ENCODE data around the gene NRG3. TPM values are rescaled to one million over a fixed set of nuclear protein-coding genes. Genes with fewer than 3 reads are reported as not detected.

The NRG3 gene
- total and polyA plus RNA-seq, 12 donors = 0.03 to 0.73 (median 0.13) TPM; not detected in 5

DNA sequence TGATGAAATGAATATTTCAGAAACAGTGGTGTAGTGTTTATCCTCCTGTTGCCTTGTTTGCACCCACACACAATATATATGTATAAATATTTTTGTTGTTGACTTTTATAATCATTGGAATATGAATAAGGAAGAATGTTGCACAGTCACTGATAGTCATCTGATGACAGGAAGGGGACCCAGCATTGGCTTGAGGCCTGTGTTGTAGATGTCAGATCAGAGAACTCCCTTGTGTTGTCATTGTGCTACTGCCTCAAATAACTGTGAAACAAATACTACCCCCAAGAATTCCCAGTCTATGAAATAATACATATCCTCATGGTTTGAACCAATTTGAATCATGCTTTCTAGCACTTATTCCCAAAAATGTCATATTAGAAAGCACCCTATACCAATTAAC is 84.0 kb downstream of the NRG3 start:
- no peak overlapping the region for H3K27ac ChIP-seq
- no peak for ATAC-seq
- DNase-seq = no peak
- H3K9me3 ChIP-seq = peaks cover 0 to 5% (median 0%) of the 10 kb centered on the region in 11 donors
- TF ChIP-seq CTCF (IDR thresholded peaks at IDR 0.05) = no peak
- no peak overlapping the region for H3K4me3 ChIP-seq
- intact Hi-C loops (cut with DNase I) = no loop called here
- no peaks in the 10 kb centered on the region for H3K4me1 ChIP-seq
- H3K36me3 ChIP-seq = no peaks in the 10 kb centered on the region
- no peaks in the 10 kb centered on the region for H3K27me3 ChIP-seq

DNA sequence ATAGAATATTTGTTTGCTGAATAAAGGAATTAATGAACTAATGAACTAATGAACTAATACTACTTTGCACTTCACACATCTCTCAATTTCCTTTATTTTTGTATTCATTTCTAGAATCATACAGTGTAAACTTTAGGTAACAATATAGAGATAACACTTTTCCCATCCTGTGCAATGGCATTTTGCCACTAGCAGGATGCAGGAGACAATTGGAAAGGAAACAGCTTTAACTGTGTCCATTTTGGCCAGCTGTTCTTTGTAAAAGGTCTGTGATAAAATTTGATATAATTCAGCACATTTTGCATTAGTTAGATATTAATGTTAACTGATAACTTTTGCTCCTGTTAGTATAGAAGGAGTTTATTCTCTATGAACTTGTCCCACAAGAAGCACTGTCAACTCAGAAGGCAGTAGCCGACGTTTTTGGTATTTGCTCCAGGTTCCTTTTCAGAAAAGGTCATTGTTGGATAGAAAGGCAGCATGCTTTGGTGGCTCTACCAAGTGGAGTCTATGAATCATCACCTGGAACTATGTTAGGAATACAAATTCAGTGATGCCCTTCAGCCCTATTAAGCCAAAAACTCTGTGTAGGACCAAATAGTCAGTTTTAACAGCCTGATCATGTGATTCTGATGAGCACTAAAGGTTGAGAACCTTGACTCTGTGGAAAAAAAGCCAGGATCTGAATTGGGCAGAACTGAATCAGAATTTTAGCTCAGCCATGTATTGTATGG is 86.6 kb downstream of the NRG3 start:
- H3K9me3 ChIP-seq = peaks cover 0 to 5% (median 0%) of the 10 kb centered on the region in 11 donors
- H3K36me3 ChIP-seq = no peaks in the 10 kb centered on the region
- H3K27ac ChIP-seq = no peak overlapping the region
- DNase-seq = no peak
- no peak overlapping the region for H3K4me3 ChIP-seq
- intact Hi-C loops (cut with DNase I) = no loop called here
- H3K27me3 ChIP-seq = no peaks in the 10 kb centered on the region
- 35 to 41% methylated on average over 2 of the region's 2 CpGs for WGBS, 2 donors
- no peak for TF ChIP-seq CTCF (IDR thresholded peaks at IDR 0.05)
- H3K4me1 ChIP-seq = no peaks in the 10 kb centered on the region
- no peak for ATAC-seq

DNA sequence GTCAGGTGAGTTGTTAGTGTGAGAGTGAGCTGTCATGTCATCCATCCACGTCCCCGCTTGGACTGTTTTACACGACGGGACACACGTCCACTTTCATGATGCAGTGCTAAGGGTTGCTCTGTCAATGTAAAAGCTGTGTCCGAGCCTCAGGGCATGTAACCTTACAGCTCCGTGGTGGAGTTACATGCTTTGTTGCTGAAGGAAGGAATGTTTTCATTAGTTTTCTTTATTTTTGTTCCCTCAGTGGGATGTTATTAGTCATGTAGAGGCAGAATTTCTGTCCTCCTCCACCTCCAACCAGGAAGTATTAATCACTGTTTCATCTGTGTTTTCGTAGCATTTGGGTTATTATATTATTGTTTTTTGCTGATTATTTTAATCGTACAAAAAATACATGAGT is 88.6 kb downstream of the NRG3 start:
- DNase-seq (no peak), ATAC-seq (no peak)
- WGBS, 2 donors = 81 to 91% methylated on average over 9 of the region's 9 CpGs
- no peaks in the 10 kb centered on the region for H3K4me1 ChIP-seq
- H3K27me3 ChIP-seq = no peaks in the 10 kb centered on the region
- peaks cover 0 to 9% (median 0%) of the 10 kb centered on the region in 11 donors for H3K9me3 ChIP-seq
- no peak overlapping the region for H3K27ac ChIP-seq
- H3K4me3 ChIP-seq = no peak overlapping the region
- intact Hi-C loops (cut with DNase I) = no loop called here
- no peak for TF ChIP-seq CTCF (IDR thresholded peaks at IDR 0.05)
- H3K36me3 ChIP-seq = no peaks in the 10 kb centered on the region

DNA sequence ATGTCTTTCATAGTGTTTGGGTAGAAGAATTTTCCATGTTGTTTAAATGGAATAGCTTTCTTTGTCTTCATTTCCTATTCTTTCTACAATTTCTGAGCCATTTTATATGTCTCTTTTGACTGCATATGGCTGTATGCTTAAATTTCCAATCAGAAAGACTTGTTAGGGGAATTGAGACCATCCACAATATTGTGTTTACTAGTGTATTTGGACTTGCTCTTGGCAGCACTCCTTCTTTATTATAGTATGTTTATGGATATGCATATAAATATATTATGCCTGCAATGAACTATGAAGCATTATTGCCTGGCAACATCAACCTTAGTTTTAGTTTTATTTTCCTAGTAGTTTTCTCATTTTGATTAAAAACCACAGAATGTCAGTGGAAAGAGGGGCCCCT is 92.7 kb downstream of the NRG3 start:
- no peaks in the 10 kb centered on the region for H3K36me3 ChIP-seq
- no peak overlapping the region for H3K4me3 ChIP-seq
- H3K27ac ChIP-seq = no peak overlapping the region
- peaks cover 0 to 22% (median 9%) of the 10 kb centered on the region in 11 donors for H3K9me3 ChIP-seq
- H3K4me1 ChIP-seq = no peaks in the 10 kb centered on the region
- no peak for TF ChIP-seq CTCF (IDR thresholded peaks at IDR 0.05)
- DNase-seq = no peak
- no peak for ATAC-seq
- no peaks in the 10 kb centered on the region for H3K27me3 ChIP-seq
- intact Hi-C loops (cut with DNase I) = no loop called here

Data from heart right ventricle (tissue), 16 donors.